H1 (cell line): ENCODE results near the gene ARHGAP32. TPM values are rescaled to one million over a fixed set of nuclear protein-coding genes. Genes with fewer than 3 reads are reported as not detected.

Experiments used
- CTCF ChIA-PET: fragments of 300-600 bp; sonication (Branson Sonifier 250); formaldehyde crosslinking; loops from one replicate; lab custom pipeline; 2021; ENCODE audit not compliant: partially characterized antibody; lab: Charles Lee
- POLR2A ChIA-PET: fragments of 300-600 bp; sonication (Branson Sonifier 250); formaldehyde crosslinking; loops from one replicate; lab custom pipeline; 2021; ENCODE audit warnings: inconsistent platforms; ENCODE audit not compliant: partially characterized antibody; lab: Charles Lee
- DNase-seq, 2 experiments: peaks; one replicate each; pipeline versions ENCODE4 v3.0.0 to v3.0.0-alpha.2; 2010 to 2022; ENCODE audit warnings: low spot score in 2 of 2, low read depth in 1 of 2, mixed read lengths in 1 of 2
- FAIRE-seq: peaks from 2 replicates; lab custom pipeline; 2011; peaks lifted over from hg19 to GRCh38; lab: Jason Lieb, UNC
- H2AFZ ChIP-seq: 2 replicates; pipeline ENCODE4 v1.8.1; 2012; ENCODE audit warnings: low read length, inconsistent platforms
- H2AK5ac ChIP-seq: 2 replicates; pipeline ENCODE4 v1.6.1; 2013; ENCODE audit warnings: low read depth, low read length
- H2BK120ac ChIP-seq: replicated peaks from 2 replicates; pipeline ENCODE3; 2013; ENCODE audit warnings: low read depth, low read length, inconsistent platforms
- H2BK12ac ChIP-seq: 2 replicates; pipeline ENCODE4 v1.6.1; 2013; ENCODE audit warnings: low read depth, low read length
- H2BK15ac ChIP-seq: 2 replicates; pipeline ENCODE4 v1.6.1; 2013; ENCODE audit warnings: low read length
- H2BK20ac ChIP-seq: 2 replicates; pipeline ENCODE4 v1.6.1; 2013; ENCODE audit warnings: low read length
- H2BK5ac ChIP-seq: 2 replicates; pipeline ENCODE4 v1.6.1; 2013; ENCODE audit warnings: low read depth, low read length
- H3K14ac ChIP-seq: 2 replicates; pipeline ENCODE4 v1.6.1; 2013; ENCODE audit warnings: inconsistent platforms; ENCODE audit not compliant: insufficient read length
- H3K18ac ChIP-seq: 2 replicates; pipeline ENCODE4 v1.6.1; 2013; ENCODE audit warnings: low read length; ENCODE audit errors: extremely low read depth
- H3K23ac ChIP-seq: 2 replicates; pipeline ENCODE4 v1.6.1; 2013; ENCODE audit warnings: inconsistent platforms; ENCODE audit not compliant: insufficient read length
- H3K23me2 ChIP-seq: 2 replicates; pipeline ENCODE4 v1.6.1; 2013; ENCODE audit warnings: low read depth, low read length
- H3K27ac ChIP-seq: 2 replicates; pipeline ENCODE4 v1.6.1; 2011; ENCODE audit warnings: low read depth, low read length, inconsistent platforms
- H3K27me3 ChIP-seq, 4 experiments: replicated peaks in 1 of 4; 1 replicate in 1 of 4; 2 replicates in 3 of 4; pipeline versions ENCODE4 v1.6.1 to v1.8.1; 2011 to 2013; ENCODE audit warnings: low read length in 3 of 4, mild to moderate bottlenecking in 3 of 4, inconsistent platforms in 2 of 4, mixed read lengths in 2 of 4, moderate library complexity in 1 of 4; ENCODE audit not compliant: control insufficient read depth in 3 of 4, insufficient read depth in 3 of 4; ENCODE audit errors: extremely low read depth in 1 of 4
- H3K36me3 ChIP-seq, 4 experiments: 2 replicates each; pipeline versions ENCODE4 v1.6.1 to v1.8.1; 2011 to 2013; ENCODE audit warnings: mild to moderate bottlenecking in 4 of 4, low read length in 3 of 4, moderate library complexity in 2 of 4, control low read depth in 1 of 4, inconsistent platforms in 1 of 4; ENCODE audit not compliant: insufficient read depth in 4 of 4, control insufficient read depth in 2 of 4
- H3K4ac ChIP-seq: replicated peaks from 2 replicates; pipeline ENCODE3; 2013; ENCODE audit warnings: low read length, low read depth, mixed read lengths, inconsistent platforms; ENCODE audit not compliant: insufficient read length
- H3K4me1 ChIP-seq, 4 experiments: replicated peaks in 1 of 4; 1 replicate in 1 of 4; 2 replicates in 3 of 4; pipeline versions ENCODE4 v1.6.1 to v1.8.1; 2011 to 2013; ENCODE audit warnings: low read length in 3 of 4, inconsistent platforms in 2 of 4, mixed read lengths in 1 of 4; ENCODE audit not compliant: insufficient read depth in 4 of 4, control insufficient read depth in 3 of 4
- H3K4me2 ChIP-seq, 2 experiments: 2 replicates each; pipeline versions ENCODE4 v1.6.1 to v1.8.1; 2011 to 2013; ENCODE audit warnings: low read depth in 2 of 2, low read length in 2 of 2, control low read depth in 1 of 2, inconsistent platforms in 1 of 2, mild to moderate bottlenecking in 1 of 2; ENCODE audit not compliant: insufficient read depth in 1 of 2
- H3K4me3 ChIP-seq, 4 experiments: fragments of 200-600, 300-600 bp in 1 of 4; sonication (generic), shearing (Covaris generic), sonication (Bioruptor Twin) in 1 of 4; 2 replicates each; pipeline versions ENCODE4 v1.5.1 to v1.8.1; 2011 to 2016; ENCODE audit warnings: low read length in 4 of 4, low read depth in 3 of 4, control low read depth in 2 of 4, inconsistent platforms in 2 of 4, mild to moderate bottlenecking in 2 of 4, mixed read lengths in 1 of 4, moderate library complexity in 1 of 4; ENCODE audit not compliant: insufficient read depth in 2 of 4; ENCODE audit errors: extremely low read depth in 1 of 4
- H3K56ac ChIP-seq: replicated peaks from 2 replicates; pipeline ENCODE3; 2013; ENCODE audit warnings: low read depth, mild to moderate bottlenecking, mixed read lengths, low read length, inconsistent platforms; ENCODE audit not compliant: insufficient read length
- H3K79me1 ChIP-seq: 2 replicates; pipeline ENCODE4 v1.6.1; 2013; ENCODE audit warnings: low read depth, low read length, control low read depth
- H3K79me2 ChIP-seq, 2 experiments: 2 replicates each; pipeline versions ENCODE4 v1.6.1 to v1.8.1; 2012 to 2013; ENCODE audit warnings: low read length in 2 of 2, mild to moderate bottlenecking in 2 of 2, inconsistent platforms in 1 of 2; ENCODE audit not compliant: insufficient read depth in 2 of 2, control insufficient read depth in 1 of 2
- H3K9ac ChIP-seq, 4 experiments: replicated peaks in 1 of 4; 1 replicate in 1 of 4; 2 replicates in 3 of 4; pipeline versions ENCODE4 v1.6.1 to v1.8.1; 2011 to 2013; ENCODE audit warnings: low read depth in 3 of 4, low read length in 3 of 4, control low read depth in 2 of 4, mild to moderate bottlenecking in 2 of 4, moderate library complexity in 2 of 4, inconsistent platforms in 1 of 4; ENCODE audit errors: extremely low read depth in 1 of 4
- H3K9me3 ChIP-seq, 2 experiments: 2 replicates each; pipeline versions ENCODE4 v1.6.1 to v1.8.1; 2012 to 2013; ENCODE audit warnings: mild to moderate bottlenecking in 2 of 2, moderate library complexity in 2 of 2, control low read depth in 1 of 2, inconsistent platforms in 1 of 2, low read depth in 1 of 2, low read length in 1 of 2, mixed read lengths in 1 of 2; ENCODE audit not compliant: insufficient read depth in 2 of 2
- H4K20me1 ChIP-seq, 2 experiments: replicated peaks in 1 of 2; 2 replicates each; pipeline versions ENCODE3 to v1.8.1; 2011 to 2013; ENCODE audit warnings: inconsistent platforms in 2 of 2, low read length in 2 of 2, mild to moderate bottlenecking in 1 of 2; ENCODE audit not compliant: insufficient read depth in 2 of 2, control insufficient read depth in 1 of 2
- H4K5ac ChIP-seq: 2 replicates; pipeline ENCODE4 v1.6.1; 2013; ENCODE audit warnings: low read length, low read depth, mixed read lengths, inconsistent platforms; ENCODE audit not compliant: insufficient read length
- H4K8ac ChIP-seq: 2 replicates; pipeline ENCODE4 v1.8.0; 2013; ENCODE audit warnings: mild to moderate bottlenecking, moderate library complexity, low read length, inconsistent platforms; ENCODE audit not compliant: insufficient read depth; ENCODE audit errors: extremely low read depth
- H4K91ac ChIP-seq: replicated peaks from 2 replicates; pipeline ENCODE3; 2013; ENCODE audit warnings: low read length, mixed read lengths, inconsistent platforms; ENCODE audit not compliant: insufficient read length
- CBX5 ChIP-seq: fragments of 300-800, 300-1000 bp; sonication (generic); IDR thresholded peaks from 2 replicates; pipeline ENCODE4 v1.7.1; 2016; ENCODE audit warnings: antibody characterized with exemption, low read length, low read depth
- CHD1 ChIP-seq: IDR thresholded peaks from 2 replicates; pipeline ENCODE4 v1.6.1; 2012; ENCODE audit warnings: low read depth, low read length, improper control_type of control experiment
- GTF2F1 ChIP-seq: IDR thresholded peaks from 2 replicates; pipeline ENCODE4 v1.6.1; 2012; ENCODE audit warnings: low read depth, low read length, improper control_type of control experiment, borderline replicate concordance
- JUN ChIP-seq: IDR thresholded peaks from 2 replicates; pipeline ENCODE4 v1.6.1; 2011; ENCODE audit warnings: low read depth, mild to moderate bottlenecking, improper control_type of control experiment, low read length
- KDM5A ChIP-seq: fragments of 200-600 bp; IDR thresholded peaks from 2 replicates; pipeline ENCODE4 v1.7.1; 2012; ENCODE audit warnings: mild to moderate bottlenecking, low read length, inconsistent platforms, mixed read lengths
- POLR2AphosphoS5 ChIP-seq: IDR thresholded peaks from 2 replicates; pipeline ENCODE4 v1.6.1; 2011; ENCODE audit warnings: low read depth, low read length
- SAP30 ChIP-seq: fragments of 300-600 bp; sonication (generic); IDR thresholded peaks from 2 replicates; pipeline ENCODE4 v1.7.1; 2012; ENCODE audit warnings: low read length, moderate library complexity, mild to moderate bottlenecking, inconsistent platforms; ENCODE audit not compliant: insufficient read depth, insufficient replicate concordance
- TEAD4 ChIP-seq: IDR thresholded peaks from 2 replicates; pipeline ENCODE4 v1.6.1; 2012; ENCODE audit warnings: low read depth, low read length, inconsistent platforms, mixed read lengths
- YY1 ChIP-seq: IDR thresholded peaks from 2 replicates; pipeline ENCODE4 v1.6.1; 2011; ENCODE audit warnings: low read depth, mild to moderate bottlenecking, low read length
- WGBS, 2 experiments: shearing (Covaris generic) in 1 of 2; methylation state at CpG; one replicate each; pipeline versions ENCODE4 v1.1.6 to v1.1.7; 2013 to 2015; ENCODE audit warnings: low lambda C conversion rate in 2 of 2, mixed read lengths in 2 of 2, inconsistent platforms in 1 of 2, low coverage in 1 of 2, missing lambda C conversion rate in 1 of 2; ENCODE audit not compliant: insufficient replicate concordance in 2 of 2, insufficient coverage in 1 of 2, insufficient read length in 1 of 2; ENCODE audit errors: extremely low coverage in 1 of 2, missing lambda C conversion rate in 1 of 2; 5-methylcytosine and 5-hydroxymethylcytosine counted together
- polyA plus RNA-seq, 7 experiments: library from polyadenylated mRNA; depleted of rRNA in 3 of 7; stranded (reverse) in 5 of 7; unstranded in 2 of 7; fragments of >200 nt in 5 of 7; fragments of 200-250 nt in 2 of 7; gene quantifications; 1 replicate in 5 of 7; 2 replicates in 1 of 7; 4 replicates in 1 of 7; pipeline versions ENCODE4 v1.2.1 to v1.2.3, GENCODE V29; 2011 to 2013; ENCODE audit warnings: missing spikeins in 2 of 7, mixed read lengths in 2 of 7
- total RNA-seq: library from RNA; stranded (reverse); fragmentation: NEBNext Ultra II Directional; extraction: Animal tissue kit (Norgen Biotek cat#: 25700); gene quantifications from 2 replicates; pipeline ENCODE4 v1.2.1, GENCODE V29; 2021

Gene ARHGAP32
- total and polyA plus RNA-seq, 2 of the 8 experiments (the other 6 are each of a cell fraction or from before 2014, with no cell fraction given), result 13.7 to 30.0 TPM

DNA sequence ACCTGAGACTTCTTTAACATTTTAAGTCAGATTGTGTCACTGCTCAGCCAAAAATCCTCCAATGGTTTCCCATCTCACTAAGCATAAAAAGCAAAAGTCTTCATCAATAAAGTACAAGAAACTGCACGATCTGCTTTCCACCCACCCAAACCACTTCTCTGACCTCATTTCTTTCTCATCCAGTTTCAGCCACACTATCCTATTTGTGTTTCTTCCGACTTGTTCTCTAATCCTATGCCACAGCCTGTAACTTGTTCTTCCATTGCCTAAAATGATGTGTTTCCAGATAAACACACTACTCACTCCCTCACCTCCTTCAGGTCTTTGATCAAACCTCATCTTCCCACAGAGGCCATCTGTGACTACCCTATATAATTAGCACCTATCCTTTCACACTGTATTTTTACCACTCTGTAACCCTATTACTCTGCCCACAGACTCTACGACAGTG, 28.4 kb downstream of the ARHGAP32 start:
- ChIA-PET POLR2A (no interaction called here), CTCF (no interaction called here)
- Histone ChIP-seq H3K18ac (no peak overlapping the region; the same call in 1 of the 2 replicates), H2BK120ac (no peak overlapping the region), H3K4me1 (no peaks in the 10 kb centered on the region), H3K36me3 (peaks cover 0 to 3% (median 0%) of the 10 kb centered on the region in 4 experiments; a peak in 1 of 8 replicates), H3K4ac (no peak overlapping the region), H2AFZ (no peak overlapping the region), H3K23ac (no peak overlapping the region), H3K4me3 (no peak overlapping the region), H2BK20ac (no peak overlapping the region), H2BK12ac (no peak overlapping the region), H3K14ac (no peak overlapping the region), H3K27ac (no peak overlapping the region), H3K4me2 (no peak overlapping the region), H2BK15ac (no peak overlapping the region), H3K56ac (no peak overlapping the region), H4K8ac (no peak overlapping the region), H3K79me1 (no peaks in the 10 kb centered on the region; the same call in 1 of the 2 replicates), H4K20me1 (no peaks in the 10 kb centered on the region), H2AK5ac (no peak overlapping the region), H4K91ac (no peak overlapping the region), H3K9me3 (no peaks in the 10 kb centered on the region), H2BK5ac (no peak overlapping the region), H3K9ac (no peak overlapping the region), H3K27me3 (no peaks in the 10 kb centered on the region), H3K23me2 (no peaks in the 10 kb centered on the region), H3K79me2 (peaks cover 0 to 37% of the 10 kb centered on the region in 2 experiments; a peak in 2 of 4 replicates), H4K5ac (no peak overlapping the region)
- WGBS, 2 experiments, result 87% methylated on average over 3 of the region's 3 CpGs; no CpG with 5 or more reads in 1 of the 2 experiments
- FAIRE-seq (no peak), DNase-seq (no peak)
- TF ChIP-seq JUN (no peak), KDM5A (no peak), YY1 (no peak), GTF2F1 (no peak), TEAD4 (no peak), SAP30 (no peak), CHD1 (no peak), CBX5 (no peak), POLR2AphosphoS5 (no peak)
